Panc1 (cell line): Measurements from ENCODE around the gene ZFYVE28.

Experiments
- CTCF ChIP-seq: fragments of 450-650 bp; IDR thresholded peaks from 2 replicates; pipeline ENCODE4 v1.5.1; 2017; ENCODE audit warnings: mild to moderate bottlenecking
- POLR2AphosphoS5 ChIP-seq: IDR thresholded peaks from 2 replicates; pipeline ENCODE4 v1.6.1; 2012; ENCODE audit warnings: mild to moderate bottlenecking, low read depth, low read length, moderate library complexity
- REST ChIP-seq, 2 experiments: IDR thresholded peaks; 2 replicates each; pipeline ENCODE4 v1.6.1; 2011 to 2012; ENCODE audit warnings: low read depth in 2 of 2, control low read depth in 1 of 2, low read length in 1 of 2, mild to moderate bottlenecking in 1 of 2, moderate library complexity in 1 of 2; ENCODE audit not compliant: insufficient read depth in 1 of 2
- SIN3A ChIP-seq: IDR thresholded peaks from 2 replicates; pipeline ENCODE4 v1.6.1; 2012; ENCODE audit warnings: low read depth, mild to moderate bottlenecking, low read length, moderate library complexity, borderline replicate concordance; ENCODE audit not compliant: insufficient read depth

- TF ChIP-seq CTCF (no peak), REST (IDR thresholded peaks at IDR 0.05; ENCODE audit: insufficient read depth in 1 of 2, low read depth in 2 of 2, low read length in 1 of 2) (no peak), POLR2AphosphoS5 (no peak), SIN3A (no peak)
These were observed 52.6 kb downstream of the ZFYVE28 start for GRCh38 chr4:2365913-2366210.
